ENCODE measurements around the gene NPR1.

DNA sequence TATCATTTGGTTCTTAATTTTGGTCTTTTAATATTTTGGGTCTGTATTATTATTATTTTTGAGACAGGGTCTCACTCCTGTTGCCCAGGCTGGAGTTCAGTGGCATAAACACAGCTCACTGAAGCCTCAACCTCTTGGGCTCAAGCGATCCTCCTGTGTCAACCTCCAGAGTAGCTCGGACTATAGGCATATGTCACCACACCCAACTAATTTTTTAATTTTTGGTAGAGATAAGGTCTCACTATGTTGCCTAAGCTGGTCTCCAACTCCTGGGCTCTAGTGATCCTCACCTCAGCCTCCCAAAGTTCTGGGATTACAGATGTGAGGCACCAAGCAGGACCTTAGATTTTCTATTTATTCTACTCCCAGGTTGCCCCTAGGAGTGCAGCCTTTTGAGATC is 5.0 kb upstream of the NPR1 start:
- TF ChIP-seq CTCF (conservative IDR thresholded peaks at IDR 0.05; ENCODE audit: low read depth in 2 of 2) (no peak), EZH2 (IDR thresholded peaks at IDR 0.05; ENCODE audit: low read depth, unreplicated experiment) (no peak), POLR2AphosphoS5 (IDR thresholded peaks at IDR 0.05; ENCODE audit: low read depth) (no peak), EZH2phosphoT487 (IDR thresholded peaks at IDR 0.05; ENCODE audit: unreplicated experiment) (no peak), JUNB (IDR thresholded peaks at IDR 0.05; ENCODE audit: unreplicated experiment) (no peak), CREB1 (CRISPR knock-in tag; IDR thresholded peaks at IDR 0.05; ENCODE audit: low read depth) (no peak), STAT1 (IDR thresholded peaks at IDR 0.05; ENCODE audit: unreplicated experiment) (no peak), ETS1 (IDR thresholded peaks at IDR 0.05) (no peak)
- TF ChIP-seq, protein P1, sequence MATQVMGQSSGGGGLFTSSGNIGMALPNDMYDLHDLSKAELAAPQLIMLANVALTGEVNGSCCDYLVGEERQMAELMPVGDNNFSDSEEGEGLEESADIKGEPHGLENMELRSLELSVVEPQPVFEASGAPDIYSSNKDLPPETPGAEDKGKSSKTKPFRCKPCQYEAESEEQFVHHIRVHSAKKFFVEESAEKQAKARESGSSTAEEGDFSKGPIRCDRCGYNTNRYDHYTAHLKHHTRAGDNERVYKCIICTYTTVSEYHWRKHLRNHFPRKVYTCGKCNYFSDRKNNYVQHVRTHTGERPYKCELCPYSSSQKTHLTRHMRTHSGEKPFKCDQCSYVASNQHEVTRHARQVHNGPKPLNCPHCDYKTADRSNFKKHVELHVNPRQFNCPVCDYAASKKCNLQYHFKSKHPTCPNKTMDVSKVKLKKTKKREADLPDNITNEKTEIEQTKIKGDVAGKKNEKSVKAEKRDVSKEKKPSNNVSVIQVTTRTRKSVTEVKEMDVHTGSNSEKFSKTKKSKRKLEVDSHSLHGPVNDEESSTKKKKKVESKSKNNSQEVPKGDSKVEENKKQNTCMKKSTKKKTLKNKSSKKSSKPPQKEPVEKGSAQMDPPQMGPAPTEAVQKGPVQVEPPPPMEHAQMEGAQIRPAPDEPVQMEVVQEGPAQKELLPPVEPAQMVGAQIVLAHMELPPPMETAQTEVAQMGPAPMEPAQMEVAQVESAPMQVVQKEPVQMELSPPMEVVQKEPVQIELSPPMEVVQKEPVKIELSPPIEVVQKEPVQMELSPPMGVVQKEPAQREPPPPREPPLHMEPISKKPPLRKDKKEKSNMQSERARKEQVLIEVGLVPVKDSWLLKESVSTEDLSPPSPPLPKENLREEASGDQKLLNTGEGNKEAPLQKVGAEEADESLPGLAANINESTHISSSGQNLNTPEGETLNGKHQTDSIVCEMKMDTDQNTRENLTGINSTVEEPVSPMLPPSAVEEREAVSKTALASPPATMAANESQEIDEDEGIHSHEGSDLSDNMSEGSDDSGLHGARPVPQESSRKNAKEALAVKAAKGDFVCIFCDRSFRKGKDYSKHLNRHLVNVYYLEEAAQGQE (IDR thresholded peaks at IDR 0.05; ENCODE audit: unreplicated experiment), result no peak

All from GM23338 (cell line).